Trophoblast cell (in vitro differentiated cells and primary cell): ENCODE data around the gene FAM53A.
"Not testable (repeated sequence)": the region's sequence is repeated elsewhere in the genome, so short reads cannot be mapped to it uniquely, and the experiment has no call there.

Experiments
- DNase-seq, 2 donors: peaks; one replicate each; pipeline ENCODE4 v3.0.0-alpha.2; 2016
- H2AFZ ChIP-seq: 2 replicates; pipeline ENCODE4 v1.6.1; 2013; ENCODE audit warnings: low read length, moderate library complexity, mild to moderate bottlenecking; ENCODE audit not compliant: insufficient read depth, poor library complexity
- H2AK5ac ChIP-seq: 2 replicates; pipeline ENCODE4 v1.6.1; 2013; ENCODE audit warnings: mild to moderate bottlenecking, low read length
- H2BK120ac ChIP-seq: 2 replicates; pipeline ENCODE4 v1.6.1; 2013; ENCODE audit warnings: low read length, mild to moderate bottlenecking, moderate library complexity; ENCODE audit not compliant: insufficient read depth, poor library complexity
- H2BK12ac ChIP-seq: 2 replicates; pipeline ENCODE4 v1.6.1; 2013; ENCODE audit warnings: mild to moderate bottlenecking, low read length, moderate library complexity
- H2BK5ac ChIP-seq: 2 replicates; pipeline ENCODE4 v1.6.1; 2013; ENCODE audit warnings: low read length, low read depth, moderate library complexity, mild to moderate bottlenecking; ENCODE audit not compliant: poor library complexity
- H3K14ac ChIP-seq: 2 replicates; pipeline ENCODE4 v1.6.1; 2013; ENCODE audit warnings: mild to moderate bottlenecking, low read length
- H3K18ac ChIP-seq: 2 replicates; pipeline ENCODE4 v1.6.1; 2013; ENCODE audit warnings: mild to moderate bottlenecking, low read length
- H3K23ac ChIP-seq: 2 replicates; pipeline ENCODE4 v1.6.1; 2013; ENCODE audit warnings: low read length
- H3K27ac ChIP-seq: 2 replicates; pipeline ENCODE4 v1.5.1; 2013; ENCODE audit warnings: low read depth, mild to moderate bottlenecking, inconsistent platforms, low read length, moderate library complexity
- H3K27me3 ChIP-seq: 2 replicates; pipeline ENCODE4 v1.6.1; 2013; ENCODE audit warnings: inconsistent platforms, mild to moderate bottlenecking, low read length, moderate library complexity; ENCODE audit not compliant: insufficient read depth
- H3K36me3 ChIP-seq, 2 experiments: 1 replicate in 1 of 2; 2 replicates in 1 of 2; pipeline ENCODE4 v1.6.1; 2013; ENCODE audit warnings: low read length in 2 of 2, mild to moderate bottlenecking in 2 of 2, moderate library complexity in 1 of 2; ENCODE audit not compliant: insufficient read depth in 2 of 2, control insufficient read depth in 1 of 2
- H3K4ac ChIP-seq: 2 replicates; pipeline ENCODE4 v1.6.1; 2013; ENCODE audit warnings: low read depth, mild to moderate bottlenecking, low read length, moderate library complexity
- H3K4me1 ChIP-seq, 2 experiments: 1 replicate in 1 of 2; 2 replicates in 1 of 2; pipeline ENCODE4 v1.6.1; 2013; ENCODE audit warnings: low read length in 2 of 2, mild to moderate bottlenecking in 2 of 2, moderate library complexity in 1 of 2; ENCODE audit not compliant: insufficient read depth in 2 of 2, control insufficient read depth in 1 of 2
- H3K4me2 ChIP-seq: 2 replicates; pipeline ENCODE4 v1.6.1; 2013; ENCODE audit warnings: inconsistent platforms, mild to moderate bottlenecking, low read length, moderate library complexity
- H3K4me3 ChIP-seq: 2 replicates; pipeline ENCODE4 v1.5.1; 2013; ENCODE audit warnings: mild to moderate bottlenecking, low read depth, low read length, inconsistent platforms
- H3K79me1 ChIP-seq: one replicate; pipeline ENCODE4 v1.6.1; 2013; ENCODE audit warnings: low read length
- H3K79me2 ChIP-seq: 2 replicates; pipeline ENCODE4 v1.6.1; 2013; ENCODE audit warnings: low read length, mild to moderate bottlenecking; ENCODE audit not compliant: control insufficient read depth, insufficient read depth, poor library complexity
- H3K9ac ChIP-seq: 2 replicates; pipeline ENCODE4 v1.6.1; 2013; ENCODE audit warnings: mild to moderate bottlenecking, low read length
- H3K9me3 ChIP-seq: 2 replicates; pipeline ENCODE4 v1.6.1; 2013; ENCODE audit warnings: low read depth, mild to moderate bottlenecking, control low read depth, inconsistent platforms, low read length; ENCODE audit not compliant: insufficient read depth
- H4K12ac ChIP-seq: 2 replicates; pipeline ENCODE4 v1.6.1; 2013; ENCODE audit warnings: low read depth, mild to moderate bottlenecking, low read length, moderate library complexity
- H4K8ac ChIP-seq: 2 replicates; pipeline ENCODE4 v1.6.1; 2013; ENCODE audit warnings: low read depth, mild to moderate bottlenecking, low read length, moderate library complexity
- H4K91ac ChIP-seq: one replicate; pipeline ENCODE4 v1.6.1; 2013; ENCODE audit warnings: low read depth, mild to moderate bottlenecking, low read length, moderate library complexity
- WGBS: extraction: QIAGEN DNeasy Blood & Tissue Kit; methylation state at CpG from one replicate; pipeline ENCODE4 v1.1.7; 2013; ENCODE audit warnings: missing lambda C conversion rate; ENCODE audit not compliant: insufficient read length, insufficient coverage; ENCODE audit errors: extremely low coverage; 5-methylcytosine and 5-hydroxymethylcytosine counted together

The FAM53A gene

DNA sequence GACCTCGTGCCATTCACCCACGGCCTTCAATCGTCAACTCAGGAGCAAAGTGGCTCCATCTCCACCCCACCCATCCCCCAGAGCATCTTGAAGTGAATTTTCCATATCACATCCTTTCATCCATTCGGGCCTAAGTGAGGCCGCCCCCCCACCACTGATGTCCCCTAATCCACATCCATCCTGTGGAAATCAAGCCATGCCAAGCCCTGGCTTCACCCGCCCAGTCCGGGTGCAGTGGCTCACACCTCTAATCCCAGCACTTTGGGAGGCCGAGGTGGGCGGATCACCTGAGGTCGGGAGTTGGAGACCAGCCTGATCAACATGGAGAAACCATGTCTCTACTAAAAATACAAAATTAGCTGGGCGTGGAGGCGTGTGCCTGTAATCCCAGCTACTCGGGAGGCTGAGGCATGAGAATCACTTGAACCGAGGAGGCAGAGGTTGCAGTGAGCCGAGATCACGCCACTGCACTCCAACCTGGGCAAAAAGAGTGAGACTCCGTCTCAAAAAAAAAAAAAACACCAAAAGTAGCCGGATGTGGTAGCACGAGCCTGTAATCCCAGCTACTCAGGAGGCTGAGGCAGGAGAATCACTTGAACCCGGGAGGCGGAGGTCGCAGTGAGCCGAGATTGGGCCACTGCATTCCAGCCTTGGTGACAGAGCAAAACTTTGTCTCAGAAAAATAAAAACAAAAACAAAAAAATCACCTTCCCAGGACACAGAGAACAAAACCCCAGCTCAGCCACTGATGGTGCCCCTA, 76.5 kb downstream of the FAM53A start:
- WGBS = no CpG with 5 or more reads among the region's 23 CpGs
- H3K27me3 ChIP-seq, H3K4me1 ChIP-seq, H4K12ac ChIP-seq, H3K18ac ChIP-seq, H3K14ac ChIP-seq, H2BK120ac ChIP-seq, H2AFZ ChIP-seq, H4K8ac ChIP-seq, H3K27ac ChIP-seq, H3K4me3 ChIP-seq, H2AK5ac ChIP-seq, H3K23ac ChIP-seq, H3K9me3 ChIP-seq, H3K4ac ChIP-seq, DNase-seq, H2BK5ac ChIP-seq, H4K91ac ChIP-seq, H3K4me2 ChIP-seq, H3K79me1 ChIP-seq, H2BK12ac ChIP-seq, H3K36me3 ChIP-seq, H3K79me2 ChIP-seq, H3K9ac ChIP-seq: not testable (repeated sequence)

DNA sequence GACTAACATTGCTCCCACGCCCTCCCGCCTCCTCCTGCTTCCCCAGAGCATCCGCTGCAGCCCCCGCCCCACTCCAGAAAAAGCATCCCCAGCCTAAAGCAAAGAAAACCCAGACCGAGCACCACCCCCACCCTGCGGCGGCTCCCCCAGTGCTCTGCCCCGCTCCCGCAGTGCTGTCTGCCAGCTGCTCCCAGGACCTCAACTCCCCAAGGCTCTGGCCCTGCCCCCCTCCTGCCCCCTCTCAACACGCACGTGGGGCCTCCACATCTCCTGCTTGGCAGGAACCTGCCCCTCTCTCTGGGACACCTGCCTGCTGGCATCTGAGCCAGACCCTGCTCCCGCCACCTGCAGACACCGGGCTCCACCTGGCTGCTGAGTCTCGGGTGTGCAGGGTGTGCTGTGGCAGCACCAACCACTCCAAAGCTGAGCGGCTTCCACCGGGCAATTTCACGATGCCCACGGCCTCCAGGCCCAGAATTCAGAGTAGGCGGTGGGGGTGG, 79.4 kb downstream of the FAM53A start:
- Histone ChIP-seq H3K9ac (no peak overlapping the region), H3K4me3 (no peak overlapping the region), H3K4me1 (no peaks in the 10 kb centered on the region), H3K36me3 (no peaks in the 10 kb centered on the region), H3K27ac (no peak overlapping the region), H4K8ac (no peak overlapping the region), H3K4me2 (no peak overlapping the region), H3K79me1 (no peaks in the 10 kb centered on the region), H2AK5ac (no peak overlapping the region), H2BK12ac (no peak overlapping the region), H4K91ac (no peak overlapping the region), H3K9me3 (peaks cover 3% of the 10 kb centered on the region), H2AFZ (no peak overlapping the region), H3K18ac (no peak overlapping the region), H3K23ac (no peak overlapping the region), H3K4ac (no peak overlapping the region), H2BK120ac (no peak overlapping the region), H4K12ac (no peak overlapping the region), H3K14ac (no peak overlapping the region), H3K27me3 (no peaks in the 10 kb centered on the region), H2BK5ac (no peak overlapping the region), H3K79me2 (no peaks in the 10 kb centered on the region)
- no peak for DNase-seq
- WGBS = no CpG with 5 or more reads among the region's 19 CpGs

- H4K91ac ChIP-seq = no peak overlapping the region
- H4K12ac ChIP-seq = no peak overlapping the region
- no peak overlapping the region for H3K18ac ChIP-seq
- H3K9ac ChIP-seq = no peak overlapping the region
- H3K36me3 ChIP-seq = no peaks in the 10 kb centered on the region
- no peak overlapping the region for H2AFZ ChIP-seq
- H2BK5ac ChIP-seq = no peak overlapping the region
- H2BK120ac ChIP-seq = no peak overlapping the region
- H4K8ac ChIP-seq = no peak overlapping the region
- H3K9me3 ChIP-seq = peaks cover 3% of the 10 kb centered on the region
- no peak overlapping the region for H3K4me2 ChIP-seq
- H3K79me1 ChIP-seq = no peaks in the 10 kb centered on the region
- H2AK5ac ChIP-seq = no peak overlapping the region
- no peak overlapping the region for H3K23ac ChIP-seq
- H3K27ac ChIP-seq = no peak overlapping the region
- H3K4me3 ChIP-seq = no peak overlapping the region
- WGBS = no CpG with 5 or more reads among the region's 23 CpGs
- no peak overlapping the region for H2BK12ac ChIP-seq
- no peak overlapping the region for H3K14ac ChIP-seq
- no peak for DNase-seq
- H3K4ac ChIP-seq = no peak overlapping the region
- no peaks in the 10 kb centered on the region for H3K4me1 ChIP-seq
- H3K27me3 ChIP-seq = no peaks in the 10 kb centered on the region
- H3K79me2 ChIP-seq = no peaks in the 10 kb centered on the region
These were observed 79.9 kb downstream of the FAM53A start for GRCh38 chr4:1604181-1604705.

- Histone ChIP-seq H2AFZ (no peak overlapping the region), H3K4me2 (no peak overlapping the region), H3K4me1 (no peaks in the 10 kb centered on the region), H3K27me3 (no peaks in the 10 kb centered on the region), H4K12ac (no peak overlapping the region), H2AK5ac (no peak overlapping the region), H3K4ac (no peak overlapping the region), H3K18ac (no peak overlapping the region), H3K4me3 (no peak overlapping the region), H4K91ac (no peak overlapping the region), H3K79me1 (no peaks in the 10 kb centered on the region), H3K9me3 (peaks cover 3% of the 10 kb centered on the region), H3K36me3 (no peaks in the 10 kb centered on the region), H3K79me2 (no peaks in the 10 kb centered on the region), H2BK5ac (no peak overlapping the region), H3K9ac (no peak overlapping the region), H2BK120ac (no peak overlapping the region), H3K23ac (no peak overlapping the region), H2BK12ac (no peak overlapping the region), H3K27ac (no peak overlapping the region), H4K8ac (no peak overlapping the region), H3K14ac (no peak overlapping the region)
- no peak for DNase-seq
- no CpG with 5 or more reads among the region's 17 CpGs for WGBS
These were observed 80.5 kb downstream of the FAM53A start for GRCh38 chr4:1603413-1604135.
